Mesodermal cell (in vitro differentiated cells): ENCODE results near the gene COX10.

Experiments
- H3K27ac ChIP-seq: 2 replicates; pipeline ENCODE4 v1.7.0; 2013; ENCODE audit warnings: mild to moderate bottlenecking, low read depth, low read length, moderate library complexity; ENCODE audit not compliant: severe bottlenecking
- H3K36me3 ChIP-seq: 2 replicates; pipeline ENCODE4 v1.7.1; 2013; ENCODE audit warnings: mild to moderate bottlenecking, low read length, moderate library complexity; ENCODE audit not compliant: control insufficient read depth, insufficient read depth
- H3K4me1 ChIP-seq: one replicate; pipeline ENCODE4 v1.7.1; 2013; ENCODE audit warnings: mild to moderate bottlenecking, low read length; ENCODE audit not compliant: insufficient read depth, control insufficient read depth, poor library complexity, severe bottlenecking
- H3K4me3 ChIP-seq: 2 replicates; pipeline ENCODE4 v1.7.0; 2013; ENCODE audit warnings: low read length, control low read depth, mild to moderate bottlenecking; ENCODE audit not compliant: insufficient read depth, poor library complexity, severe bottlenecking; ENCODE audit errors: extremely low read depth
- H3K9me3 ChIP-seq: 2 replicates; pipeline ENCODE4 v1.7.1; 2013; ENCODE audit warnings: mild to moderate bottlenecking, low read length, moderate library complexity; ENCODE audit not compliant: control insufficient read depth
- WGBS, 2 experiments: methylation state at CpG; one replicate each; pipeline ENCODE4 v1.1.5; 2013; ENCODE audit warnings: missing lambda C conversion rate in 2 of 2; ENCODE audit not compliant: insufficient coverage in 2 of 2; 5-methylcytosine and 5-hydroxymethylcytosine counted together

The COX10 gene

GRCh38 chr17:14119546-14119945, 50.2 kb downstream of the COX10 start:
- no peaks in the 10 kb centered on the region for H3K4me1 ChIP-seq
- H3K27ac ChIP-seq, result no peak overlapping the region
- H3K36me3 ChIP-seq, result no peaks in the 10 kb centered on the region
- H3K4me3 ChIP-seq, result no peak overlapping the region
- H3K9me3 ChIP-seq, result no peaks in the 10 kb centered on the region
- 91 to 98% methylated on average over 3 of the region's 3 CpGs for WGBS, 2 experiments

- Histone ChIP-seq H3K36me3 (no peaks in the 10 kb centered on the region), H3K9me3 (no peaks in the 10 kb centered on the region), H3K4me1 (no peaks in the 10 kb centered on the region), H3K27ac (no peak overlapping the region), H3K4me3 (no peak overlapping the region)
- WGBS, 2 experiments, result 98% methylated on average over 6 of the region's 6 CpGs
These were observed 52.6 kb downstream of the COX10 start for GRCh38 chr17:14121952-14122351.

GRCh38 chr17:14123619-14124278, 54.4 kb downstream of the COX10 start:
- Histone ChIP-seq H3K9me3 (no peaks in the 10 kb centered on the region), H3K4me1 (no peaks in the 10 kb centered on the region), H3K27ac (no peak overlapping the region), H3K36me3 (no peaks in the 10 kb centered on the region), H3K4me3 (no peak overlapping the region)
- 84 to 100% methylated on average over 1 to 4 of the region's 5 CpGs for WGBS, 2 experiments

DNA sequence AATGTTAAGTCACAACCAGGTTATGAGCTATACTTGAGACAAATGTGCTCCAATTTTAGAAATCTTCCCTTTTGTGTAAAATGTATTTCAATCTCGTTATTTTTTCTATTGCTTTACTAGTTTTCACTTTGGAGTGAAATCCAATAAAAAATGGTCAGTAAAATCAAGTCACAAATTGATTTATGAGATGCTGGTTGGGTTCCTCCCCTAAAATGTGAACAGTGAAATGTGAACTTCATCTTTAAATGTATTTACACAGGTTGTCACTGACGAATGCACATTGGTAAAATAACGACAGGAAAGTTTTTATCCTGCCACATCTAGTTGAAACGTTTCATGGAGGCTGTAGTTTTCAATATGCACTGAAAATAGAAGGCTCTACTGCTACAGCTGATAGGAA, 55.5 kb downstream of the COX10 start:
- no peak overlapping the region for H3K27ac ChIP-seq
- WGBS, 2 experiments, result 71 to 82% methylated on average over 3 of the region's 4 CpGs
- H3K36me3 ChIP-seq, result no peaks in the 10 kb centered on the region
- H3K4me1 ChIP-seq, result no peaks in the 10 kb centered on the region
- H3K4me3 ChIP-seq, result no peak overlapping the region
- H3K9me3 ChIP-seq, result no peaks in the 10 kb centered on the region

DNA sequence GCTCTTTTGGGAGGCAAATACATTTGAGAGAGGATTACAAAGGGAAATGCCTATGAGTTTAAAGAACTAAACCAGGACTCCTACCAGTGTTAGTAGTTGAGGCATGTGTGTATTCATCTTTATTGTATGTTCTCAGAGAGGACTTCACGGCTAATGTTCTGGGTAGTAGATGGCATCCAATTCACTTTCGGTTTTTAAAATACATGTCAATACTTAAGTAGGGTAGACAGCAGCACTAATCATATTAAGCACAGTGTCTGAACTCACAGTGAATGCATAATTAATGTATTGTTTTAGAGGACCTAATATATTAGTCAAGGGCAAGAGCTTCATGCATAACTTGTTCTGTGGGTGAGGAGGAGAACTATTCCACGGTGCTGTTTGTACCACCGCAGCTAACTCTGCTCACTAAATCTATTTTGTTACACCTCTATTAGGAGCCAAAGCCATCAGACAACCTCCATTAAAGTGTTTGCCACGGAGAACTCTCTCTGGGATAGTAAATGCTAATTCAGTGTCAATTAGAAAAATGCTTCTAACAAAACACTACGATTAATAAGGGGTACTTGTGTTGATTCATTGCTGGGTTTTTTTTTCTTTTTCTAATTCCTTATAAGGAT, 56.3 kb downstream of the COX10 start:
- Histone ChIP-seq H3K9me3 (no peaks in the 10 kb centered on the region), H3K4me3 (no peak overlapping the region), H3K36me3 (no peaks in the 10 kb centered on the region), H3K4me1 (no peaks in the 10 kb centered on the region), H3K27ac (no peak overlapping the region)
- no CpG with 5 or more reads among the region's 6 CpGs for WGBS, 2 experiments

DNA sequence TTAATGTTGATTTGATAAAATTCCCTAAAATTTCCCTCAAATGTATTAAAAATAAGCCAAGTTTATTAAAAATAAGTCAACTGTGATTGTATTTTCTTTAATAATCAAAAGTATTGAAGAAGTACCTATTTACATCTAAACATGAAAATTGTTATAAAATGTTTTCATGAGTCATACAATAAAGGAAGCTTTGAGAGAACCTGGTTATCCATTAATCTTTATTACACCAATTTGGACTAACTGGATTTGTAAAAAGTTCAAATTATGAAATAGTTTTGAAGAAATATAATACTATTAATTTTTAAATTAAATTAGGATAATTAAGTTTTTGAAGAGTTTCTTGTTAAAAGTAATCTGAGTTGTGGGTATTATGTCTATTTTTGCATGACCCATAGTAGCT, 63.8 kb downstream of the COX10 start:
- no peaks in the 10 kb centered on the region for H3K4me1 ChIP-seq
- H3K4me3 ChIP-seq, result no peak overlapping the region
- no peaks in the 10 kb centered on the region for H3K9me3 ChIP-seq
- no peaks in the 10 kb centered on the region for H3K36me3 ChIP-seq
- H3K27ac ChIP-seq, result no peak overlapping the region

DNA sequence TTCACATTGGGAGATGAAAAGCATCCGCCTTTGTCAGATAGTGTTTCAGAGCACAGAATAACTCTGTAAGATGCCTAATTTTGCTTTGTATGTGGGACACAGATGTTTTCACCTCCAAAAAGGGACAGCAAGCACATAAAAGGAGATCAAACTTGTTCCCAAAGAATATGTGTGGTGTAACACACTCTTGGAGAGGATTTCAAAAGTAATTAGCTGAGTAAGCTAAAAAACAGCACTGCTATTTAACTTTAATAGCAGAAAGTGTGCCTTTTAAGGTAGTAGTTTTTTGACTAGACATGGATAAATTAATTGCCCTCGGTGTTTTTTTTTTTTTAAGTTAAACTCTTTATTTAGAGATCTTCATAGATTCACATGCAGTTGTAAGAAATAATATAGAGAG, 65.2 kb downstream of the COX10 start:
- Histone ChIP-seq H3K36me3 (no peaks in the 10 kb centered on the region), H3K9me3 (no peaks in the 10 kb centered on the region), H3K4me1 (no peaks in the 10 kb centered on the region), H3K27ac (no peak overlapping the region), H3K4me3 (no peak overlapping the region)
- WGBS, 2 experiments, result 89 to 100% methylated on average over 1 of the region's 2 CpGs

GRCh38 chr17:14135906-14136590, 66.7 kb downstream of the COX10 start:
- Histone ChIP-seq H3K4me1 (no peaks in the 10 kb centered on the region), H3K4me3 (no peak overlapping the region), H3K9me3 (no peaks in the 10 kb centered on the region), H3K36me3 (no peaks in the 10 kb centered on the region), H3K27ac (no peak overlapping the region)
- no CpG with 5 or more reads among the region's 4 CpGs for WGBS, 2 experiments

DNA sequence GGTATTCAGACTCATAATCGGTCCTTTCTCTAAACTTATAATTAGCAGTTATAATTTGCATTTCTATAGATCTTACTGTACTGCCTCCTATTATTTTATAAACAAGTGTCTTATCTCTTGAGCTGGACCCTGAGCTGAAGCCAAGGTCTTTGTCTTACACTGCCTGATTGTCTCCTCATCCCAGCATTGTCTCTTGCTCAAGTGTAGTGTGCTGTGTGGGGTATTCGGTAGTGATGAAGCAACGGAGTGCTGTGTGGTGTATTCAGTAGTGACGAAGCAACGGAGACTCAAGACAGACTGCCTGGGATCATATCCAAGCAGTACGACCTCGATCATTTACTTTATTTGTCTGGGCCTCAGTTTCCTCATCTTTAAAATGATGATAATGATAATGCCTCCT, 69.3 kb downstream of the COX10 start:
- Histone ChIP-seq H3K27ac (no peak overlapping the region), H3K4me1 (no peaks in the 10 kb centered on the region), H3K9me3 (no peaks in the 10 kb centered on the region), H3K4me3 (no peak overlapping the region), H3K36me3 (no peaks in the 10 kb centered on the region)
- 91 to 94% methylated on average over 3 to 5 of the region's 7 CpGs for WGBS, 2 experiments

- 64 to 100% methylated on average over 1 to 2 of the region's 3 CpGs for WGBS, 2 experiments
- no peaks in the 10 kb centered on the region for H3K36me3 ChIP-seq
- H3K27ac ChIP-seq, result no peak overlapping the region
- H3K4me3 ChIP-seq, result no peak overlapping the region
- no peaks in the 10 kb centered on the region for H3K9me3 ChIP-seq
- no peaks in the 10 kb centered on the region for H3K4me1 ChIP-seq
These were observed 74.4 kb downstream of the COX10 start for GRCh38 chr17:14143688-14144087.

DNA sequence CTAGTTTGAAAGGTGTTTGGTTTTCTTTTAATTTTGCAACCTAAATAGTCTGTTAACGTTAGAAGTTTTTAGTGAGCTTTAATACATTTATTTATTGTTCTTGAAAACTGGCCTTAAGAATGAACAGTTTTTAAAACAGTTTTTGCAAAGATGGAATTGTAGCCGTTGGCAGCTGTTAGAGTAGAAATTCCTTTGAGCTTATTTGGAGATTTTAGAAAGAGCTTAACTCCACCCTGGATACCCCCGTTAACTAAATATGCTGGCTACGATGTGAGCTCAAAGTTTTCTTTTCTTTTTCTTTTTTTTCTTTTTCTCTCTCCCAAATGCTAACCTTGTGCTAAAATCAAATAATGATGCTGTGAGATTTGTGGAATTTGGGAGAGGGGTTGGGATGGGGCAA, 75.2 kb downstream of the COX10 start:
- H3K4me3 ChIP-seq, result no peak overlapping the region
- no peaks in the 10 kb centered on the region for H3K36me3 ChIP-seq
- 92% methylated on average over 2 of the region's 4 CpGs; no CpG with 5 or more reads in 1 of the 2 experiments for WGBS, 2 experiments
- H3K9me3 ChIP-seq, result no peaks in the 10 kb centered on the region
- no peak overlapping the region for H3K27ac ChIP-seq
- no peaks in the 10 kb centered on the region for H3K4me1 ChIP-seq
